Mesothelial cell of epicardium (in vitro differentiated cells): ENCODE data around the gene RNF157. TPM values are rescaled to one million over a fixed set of nuclear protein-coding genes. Genes with fewer than 3 reads are reported as not detected.

Experiments
- DNase-seq, 2 experiments: peaks; one replicate each; pipeline ENCODE4 v3.0.0; 2021; ENCODE audit warnings: low spot score in 2 of 2; ENCODE audit not compliant: unreplicated experiment in 2 of 2
- H3K27ac Mint-ChIP-seq: 2 replicates; pipeline ENCODE4 v1.8.0; 2021; ENCODE audit warnings: mixed read lengths
- H3K27me3 Mint-ChIP-seq: 2 replicates; pipeline ENCODE4 v1.8.0; 2021; ENCODE audit warnings: low read depth, mixed read lengths
- H3K36me3 Mint-ChIP-seq: 2 replicates; pipeline ENCODE4 v1.8.0; 2021; ENCODE audit warnings: mixed read lengths
- H3K4me1 Mint-ChIP-seq: 2 replicates; pipeline ENCODE4 v1.8.0; 2021; ENCODE audit warnings: mixed read lengths
- H3K4me3 Mint-ChIP-seq: 2 replicates; pipeline ENCODE4 v1.8.0; 2021; ENCODE audit warnings: mild to moderate bottlenecking, moderate library complexity, mixed read lengths
- H3K9me3 Mint-ChIP-seq: 2 replicates; pipeline ENCODE4 v1.8.0; 2021; ENCODE audit warnings: mixed read lengths
- CTCF ChIP-seq: fragments of 200-600 bp; sonication (generic); IDR thresholded peaks from one replicate; pipeline ENCODE4 v1.5.0; 2021; ENCODE audit warnings: antibody characterized with exemption; ENCODE audit not compliant: unreplicated experiment
- total RNA-seq: library from RNA; stranded (reverse); gene quantifications from 3 replicates; pipeline ENCODE4 v1.2.1, GENCODE V29; 2021

Gene RNF157
- total RNA-seq, 1 donor from 2014 or later = 8.0 TPM

DNA sequence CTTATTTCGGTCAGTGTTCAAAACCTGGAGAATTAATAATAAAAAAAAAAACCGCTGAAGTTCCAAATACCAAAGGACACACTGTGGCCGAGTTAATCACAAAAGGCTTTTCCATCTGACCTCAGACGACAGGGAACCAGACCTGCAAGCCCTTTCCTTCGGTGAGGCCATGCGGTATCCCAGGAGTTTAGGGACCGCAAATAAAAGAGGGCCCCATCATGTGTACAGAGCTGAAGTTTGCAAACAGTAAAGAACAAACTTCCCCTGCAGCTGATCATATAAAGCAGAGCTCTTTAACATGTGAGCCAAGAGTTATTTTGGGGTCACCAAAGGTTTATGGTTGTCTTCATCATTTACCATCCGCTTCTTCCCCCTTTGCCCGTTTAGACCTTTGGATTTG lies 66.3 kb downstream of the RNF157 start:
- Mint-ChIP-seq H3K4me3 (no peak overlapping the region), H3K9me3 (no peaks in the 10 kb centered on the region), H3K27me3 (no peaks in the 10 kb centered on the region), H3K27ac (no peak overlapping the region), H3K36me3 (no peaks in the 10 kb centered on the region), H3K4me1 (peaks cover 16% of the 10 kb centered on the region)
- DNase-seq = no peak
- no peak for TF ChIP-seq CTCF

DNA sequence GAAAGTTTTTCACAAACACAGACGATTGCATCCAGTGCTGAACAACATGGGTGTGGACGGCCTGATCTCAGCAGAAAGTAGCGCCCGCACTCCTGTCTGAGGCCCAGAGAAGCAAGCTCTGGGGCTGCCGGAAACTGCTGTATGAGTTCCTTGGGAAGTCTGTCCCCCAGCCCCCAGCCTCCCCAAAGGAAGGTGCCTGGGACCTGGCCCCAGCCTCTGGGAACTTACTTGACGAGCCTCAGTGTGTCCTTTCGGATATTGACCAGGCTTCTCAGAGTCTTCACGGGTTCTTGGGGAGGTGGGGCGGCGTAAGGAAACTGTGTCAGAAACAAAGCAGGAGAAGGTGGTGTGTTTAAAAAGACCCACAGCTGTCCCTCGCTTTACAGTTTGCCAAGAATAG lies 66.8 kb downstream of the RNF157 start:
- H3K4me3 Mint-ChIP-seq = no peak overlapping the region
- no peaks in the 10 kb centered on the region for H3K9me3 Mint-ChIP-seq
- DNase-seq = no peak
- no peak overlapping the region for H3K27ac Mint-ChIP-seq
- no peaks in the 10 kb centered on the region for H3K27me3 Mint-ChIP-seq
- TF ChIP-seq CTCF = no peak
- peaks cover 16% of the 10 kb centered on the region for H3K4me1 Mint-ChIP-seq
- no peaks in the 10 kb centered on the region for H3K36me3 Mint-ChIP-seq

DNA sequence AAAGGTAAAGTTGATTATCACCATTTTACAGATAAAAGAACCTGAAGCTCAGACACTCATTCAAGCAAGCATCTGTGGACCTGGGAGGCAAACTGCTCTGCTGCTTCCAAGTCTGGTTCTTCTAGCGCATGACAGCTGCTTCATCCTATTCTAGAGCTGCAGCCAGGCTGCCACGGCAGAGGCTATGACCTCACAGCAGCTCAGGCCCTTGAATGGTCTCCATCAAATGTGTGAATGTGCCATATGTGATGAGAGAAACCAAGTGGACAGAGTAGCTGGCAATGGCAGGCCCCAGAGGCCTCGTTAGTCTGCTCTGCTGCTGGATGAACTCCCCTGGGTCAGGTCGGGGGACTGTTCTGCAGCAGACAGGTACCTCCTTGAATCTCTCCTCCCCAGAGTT lies 68.6 kb downstream of the RNF157 start:
- DNase-seq = no peak
- Mint-ChIP-seq H3K27me3 (no peaks in the 10 kb centered on the region), H3K9me3 (no peaks in the 10 kb centered on the region), H3K4me3 (no peak overlapping the region), H3K36me3 (no peaks in the 10 kb centered on the region), H3K4me1 (peaks cover 16% of the 10 kb centered on the region), H3K27ac (no peak overlapping the region)
- TF ChIP-seq CTCF = no peak

GRCh38 chr17:76170114-76170513 lies 70.2 kb downstream of the RNF157 start:
- no peak for DNase-seq
- no peak overlapping the region for H3K27ac Mint-ChIP-seq
- no peaks in the 10 kb centered on the region for H3K9me3 Mint-ChIP-seq
- H3K4me1 Mint-ChIP-seq = peaks cover 8% of the 10 kb centered on the region
- no peaks in the 10 kb centered on the region for H3K27me3 Mint-ChIP-seq
- no peak overlapping the region for H3K4me3 Mint-ChIP-seq
- TF ChIP-seq CTCF = no peak
- H3K36me3 Mint-ChIP-seq = no peaks in the 10 kb centered on the region

DNA sequence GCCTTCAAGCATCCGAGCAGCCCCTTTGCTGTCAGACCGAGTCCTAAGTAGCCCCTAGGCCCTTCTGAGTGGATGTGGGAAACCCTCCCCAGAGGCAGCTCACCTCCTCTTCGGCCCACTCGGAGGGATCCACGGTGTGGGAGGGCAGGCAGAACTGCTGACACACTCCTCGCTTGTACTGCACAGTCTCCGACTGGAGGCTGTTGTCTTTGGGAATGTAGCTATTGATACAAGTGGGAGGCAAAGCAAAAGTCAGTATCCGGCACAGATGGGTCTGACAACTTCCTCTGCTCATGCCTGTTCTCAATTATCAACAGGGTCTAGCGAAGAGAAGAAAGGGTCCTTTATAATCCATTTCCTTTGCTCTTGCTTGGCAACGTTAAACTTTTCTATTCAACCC lies 73.4 kb downstream of the RNF157 start:
- no peaks in the 10 kb centered on the region for H3K27me3 Mint-ChIP-seq
- peaks cover 11% of the 10 kb centered on the region for H3K4me1 Mint-ChIP-seq
- H3K36me3 Mint-ChIP-seq = no peaks in the 10 kb centered on the region
- DNase-seq = no peak
- no peak for TF ChIP-seq CTCF
- no peaks in the 10 kb centered on the region for H3K9me3 Mint-ChIP-seq
- H3K27ac Mint-ChIP-seq = no peak overlapping the region
- no peak overlapping the region for H3K4me3 Mint-ChIP-seq

DNA sequence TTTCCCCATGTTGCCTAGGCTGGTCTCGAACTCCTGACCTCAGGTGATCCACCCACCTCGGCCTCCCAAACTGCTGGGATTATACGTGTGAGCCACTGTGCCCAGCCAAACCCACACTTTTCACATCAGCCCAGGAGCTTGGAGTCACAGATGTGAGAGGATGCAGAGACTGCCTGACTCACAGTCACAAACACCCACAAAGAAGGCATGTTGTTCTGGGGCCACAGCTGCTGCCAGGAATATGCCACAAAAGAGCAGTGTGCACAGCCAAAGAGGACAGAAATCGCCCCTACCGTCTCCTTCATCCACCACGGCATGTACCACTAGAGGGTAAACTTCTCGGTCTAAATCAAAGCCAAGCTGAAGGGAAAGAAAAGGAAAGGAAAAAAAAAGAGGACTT lies 74.1 kb downstream of the RNF157 start:
- no peak for TF ChIP-seq CTCF
- Mint-ChIP-seq H3K4me3 (no peak overlapping the region), H3K36me3 (no peaks in the 10 kb centered on the region), H3K9me3 (no peaks in the 10 kb centered on the region), H3K27ac (no peak overlapping the region), H3K27me3 (no peaks in the 10 kb centered on the region), H3K4me1 (peaks cover 17% of the 10 kb centered on the region)
- DNase-seq = no peak
